Measurements from ENCODE around the gene ZFR2. TPM values are rescaled to one million over a fixed set of nuclear protein-coding genes. Genes with fewer than 3 reads are reported as not detected.
A peak's percentile ranks its signal among the peaks of the same experiment; 100 is the strongest.

The ZFR2 gene
- total RNA-seq, 2 experiments from 2014 or later, result 0.33 to 0.58 TPM

- H3K9me3 Mint-ChIP-seq, result no peaks in the 10 kb centered on the region
- peaks cover 1% of the 10 kb centered on the region for H3K27me3 Mint-ChIP-seq
- peaks cover 2% of the 10 kb centered on the region for H3K4me1 Mint-ChIP-seq (ENCODE audit: low read depth)
- intact Hi-C loops (cut with micrococcal nuclease), result no loop called here
- H3K36me3 Mint-ChIP-seq, result no peaks in the 10 kb centered on the region
- ChIA-PET POLR2A (no interaction called here), CTCF (interaction anchor here (0.9 to 1.1 kb wide), 2 partner anchors 9 to 18 kb away, joined by 3 to 4 read pairs; no protein-coding TSS in a partner anchor)
- DNase-seq, result no peak
- no peak overlapping the region for H3K27ac Mint-ChIP-seq
- H3K4me3 Mint-ChIP-seq, result no peak overlapping the region
These were observed 37.9 kb downstream of the ZFR2 start for GRCh38 chr19:3830621-3831589.

GRCh38 chr19:3827306-3827705 lies 41.5 kb downstream of the ZFR2 start:
- CTCF ChIA-PET, result interaction anchor here (0.6 kb wide), 1 partner anchor 8 kb away, joined by 3 read pairs; no protein-coding TSS in a partner anchor
- intact Hi-C loops (cut with micrococcal nuclease), result no loop called here

GRCh38 chr19:3826163-3826562 lies 42.7 kb downstream of the ZFR2 start:
- intact Hi-C loops (cut with micrococcal nuclease), result no loop called here
- Mint-ChIP-seq H3K4me3 (no peak overlapping the region), H3K27ac (no peak overlapping the region), H3K36me3 (no peaks in the 10 kb centered on the region), H3K9me3 (no peaks in the 10 kb centered on the region), H3K27me3 (peaks cover 1% of the 10 kb centered on the region), H3K4me1 (ENCODE audit: low read depth) (peaks cover 9% of the 10 kb centered on the region)
- POLR2A ChIA-PET, result interaction anchor here (0.6 kb wide), 1 partner anchor 422 kb away, joined by 6 read pairs; no protein-coding TSS in a partner anchor
- CTCF ChIA-PET, result interaction anchor here (1.2 kb wide), 1 partner anchor 22 kb away, joined by 3 read pairs; no protein-coding TSS in a partner anchor
- no peak for DNase-seq

More at GRCh38 chr19:3827306-3827705, 41.5 kb downstream of the ZFR2 start:
- DNase-seq, result no peak
- peaks cover 2% of the 10 kb centered on the region for H3K4me1 Mint-ChIP-seq (ENCODE audit: low read depth)
- H3K4me3 Mint-ChIP-seq, result no peak overlapping the region
- H3K36me3 Mint-ChIP-seq, result no peaks in the 10 kb centered on the region
- H3K27me3 Mint-ChIP-seq, result peaks cover 1% of the 10 kb centered on the region
- H3K27ac Mint-ChIP-seq, result no peak overlapping the region
- POLR2A ChIA-PET, result no interaction called here
- H3K9me3 Mint-ChIP-seq, result no peaks in the 10 kb centered on the region

GRCh38 chr19:3825286-3825956 lies 43.4 kb downstream of the ZFR2 start:
- no peaks in the 10 kb centered on the region for H3K36me3 Mint-ChIP-seq
- CTCF ChIA-PET, result interaction anchor here (1.2 kb wide), 1 partner anchor 22 kb away, joined by 3 read pairs; no protein-coding TSS in a partner anchor

GRCh38 chr19:3823350-3823713 lies 45.5 kb downstream of the ZFR2 start:
- POLR2A ChIA-PET, result no interaction called here

More at GRCh38 chr19:3825286-3825956, 43.4 kb downstream of the ZFR2 start:
- Mint-ChIP-seq H3K4me1 (ENCODE audit: low read depth) (peaks cover 9% of the 10 kb centered on the region), H3K27me3 (peaks cover 1% of the 10 kb centered on the region), H3K27ac (no peak overlapping the region), H3K4me3 (no peak overlapping the region), H3K9me3 (no peaks in the 10 kb centered on the region)
- no peak for DNase-seq
- POLR2A ChIA-PET, result interaction anchor here (0.6 kb wide), 1 partner anchor 423 kb away, joined by 6 read pairs; no protein-coding TSS in a partner anchor
- intact Hi-C loops (cut with micrococcal nuclease), result no loop called here

GRCh38 chr19:3822683-3823349 lies 46.0 kb downstream of the ZFR2 start:
- Mint-ChIP-seq H3K4me1 (ENCODE audit: low read depth) (peaks cover 15% of the 10 kb centered on the region), H3K4me3 (no peak overlapping the region), H3K27me3 (no peaks in the 10 kb centered on the region), H3K9me3 (no peaks in the 10 kb centered on the region), H3K27ac (no peak overlapping the region), H3K36me3 (no peaks in the 10 kb centered on the region)
- intact Hi-C loops (cut with micrococcal nuclease), result loop anchor here (1.0 to 2.0 kb wide), 3 partner anchors 40 to 102 kb away; partner anchors contain the start of gene APBA3
- no peak for DNase-seq
- CTCF ChIA-PET, result interaction anchor here (0.6 to 4.2 kb wide), 23 partner anchors 7 to 165 kb away, joined by 3 to 43 read pairs (median 4); partner anchors contain the start of genes APBA3, DAPK3, MATK and MRPL54
- POLR2A ChIA-PET, result no interaction called here

More at GRCh38 chr19:3823350-3823713, 45.5 kb downstream of the ZFR2 start:
- DNase-seq, result no peak
- Mint-ChIP-seq H3K27ac (no peak overlapping the region), H3K36me3 (no peaks in the 10 kb centered on the region), H3K4me3 (no peak overlapping the region), H3K27me3 (no peaks in the 10 kb centered on the region), H3K9me3 (no peaks in the 10 kb centered on the region), H3K4me1 (ENCODE audit: low read depth) (peaks cover 10% of the 10 kb centered on the region)
- CTCF ChIA-PET, result interaction anchor here (0.7 to 4.2 kb wide), 5 partner anchors 27 to 116 kb away, joined by 3 to 43 read pairs (median 7); partner anchors contain the start of genes APBA3, MATK and MRPL54
- intact Hi-C loops (cut with micrococcal nuclease), result loop anchor here (2.0 kb wide), 2 partner anchors 41 to 103 kb away; no protein-coding TSS in a partner anchor

- Mint-ChIP-seq H3K9me3 (no peaks in the 10 kb centered on the region), H3K4me3 (peak overlapping the region; percentile 23), H3K4me1 (ENCODE audit: low read depth) (peaks cover 17% of the 10 kb centered on the region), H3K27me3 (no peaks in the 10 kb centered on the region), H3K27ac (no peak overlapping the region), H3K36me3 (no peaks in the 10 kb centered on the region)
- POLR2A ChIA-PET, result no interaction called here
- DNase-seq, result peak; percentile 94
- CTCF ChIA-PET, result interaction anchor here (0.6 to 4.2 kb wide), 26 partner anchors 8 to 229 kb away, joined by 3 to 43 read pairs (median 4); partner anchors contain the start of genes APBA3, DAPK3, MATK and MRPL54
- intact Hi-C loops (cut with micrococcal nuclease), result loop anchor here (1.0 to 2.0 kb wide), 3 partner anchors 39 to 101 kb away; partner anchors contain the start of gene APBA3
These were observed 46.9 kb downstream of the ZFR2 start for GRCh38 chr19:3821857-3822364.

- Mint-ChIP-seq H3K36me3 (no peaks in the 10 kb centered on the region), H3K9me3 (no peaks in the 10 kb centered on the region), H3K4me3 (no peak overlapping the region), H3K4me1 (ENCODE audit: low read depth) (peaks cover 17% of the 10 kb centered on the region), H3K27me3 (no peaks in the 10 kb centered on the region), H3K27ac (no peak overlapping the region)
- no peak for DNase-seq
- CTCF ChIA-PET, result interaction anchor here (0.7 to 4.2 kb wide), 6 partner anchors 9 to 62 kb away, joined by 3 to 43 read pairs (median 14); partner anchors contain the start of genes APBA3, MATK and MRPL54
- intact Hi-C loops (cut with micrococcal nuclease), result no loop called here
- POLR2A ChIA-PET, result no interaction called here
These were observed 47.7 kb downstream of the ZFR2 start for GRCh38 chr19:3821156-3821555.

- Mint-ChIP-seq H3K36me3 (no peaks in the 10 kb centered on the region), H3K27ac (no peak overlapping the region), H3K9me3 (no peaks in the 10 kb centered on the region), H3K4me3 (no peak overlapping the region), H3K27me3 (no peaks in the 10 kb centered on the region), H3K4me1 (ENCODE audit: low read depth) (peaks cover 17% of the 10 kb centered on the region)
- intact Hi-C loops (cut with micrococcal nuclease), result no loop called here
- POLR2A ChIA-PET, result no interaction called here
- CTCF ChIA-PET, result no interaction called here
- no peak for DNase-seq
These were observed 48.8 kb downstream of the ZFR2 start for GRCh38 chr19:3819989-3820388.

- CTCF ChIA-PET, result interaction anchor here (1.2 to 1.6 kb wide), 4 partner anchors 35 to 128 kb away, joined by 3 to 10 read pairs (median 8); partner anchors contain the start of genes APBA3 and MRPL54
- no peaks in the 10 kb centered on the region for H3K36me3 Mint-ChIP-seq
- H3K4me3 Mint-ChIP-seq, result no peak overlapping the region
These were observed 49.9 kb downstream of the ZFR2 start for GRCh38 chr19:3818918-3819317.

More at GRCh38 chr19:3818918-3819317, 49.9 kb downstream of the ZFR2 start:
- intact Hi-C loops (cut with micrococcal nuclease), result loop anchor here (1.0 kb wide), 1 partner anchor 56 kb away; no protein-coding TSS in a partner anchor
- Mint-ChIP-seq H3K9me3 (no peaks in the 10 kb centered on the region), H3K4me1 (ENCODE audit: low read depth) (peaks cover 25% of the 10 kb centered on the region), H3K27me3 (no peaks in the 10 kb centered on the region), H3K27ac (peak overlapping the region; percentile 28)
- POLR2A ChIA-PET, result interaction anchor here (1.3 to 2.1 kb wide), 2 partner anchors 35 to 57 kb away, joined by 6 to 13 read pairs; partner anchors contain the start of genes APBA3 and MRPL54
- no peak for DNase-seq
